Measurements from ENCODE around the gene BLOC1S1.

GRCh38 chr12:55742719-55743405 is 27.0 kb downstream of the BLOC1S1 start, which contains the start of gene GDF11:
- no peak for TF ChIP-seq POLR2A (IDR thresholded peaks at IDR 0.05; ENCODE audit: low read length)
- TF ChIP-seq CTCF (IDR thresholded peaks at IDR 0.05), result no peak
- no peak for TF ChIP-seq CHD4 (IDR thresholded peaks at IDR 0.05; ENCODE audit: borderline replicate concordance)
- no peak for TF ChIP-seq NR3C1 (IDR thresholded peaks at IDR 0.05)
- no peak for TF ChIP-seq NPAS2 (CRISPR knock-in tag; IDR thresholded peaks at IDR 0.05; ENCODE audit: borderline replicate concordance)
- no peak for TF ChIP-seq SMC3 (IDR thresholded peaks at IDR 0.05)
- TF ChIP-seq JUNB (IDR thresholded peaks at IDR 0.05), result no peak
- TF ChIP-seq, protein P1, sequence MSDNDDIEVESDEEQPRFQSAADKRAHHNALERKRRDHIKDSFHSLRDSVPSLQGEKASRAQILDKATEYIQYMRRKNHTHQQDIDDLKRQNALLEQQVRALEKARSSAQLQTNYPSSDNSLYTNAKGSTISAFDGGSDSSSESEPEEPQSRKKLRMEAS (IDR thresholded peaks at IDR 0.05), result no peak
- TF ChIP-seq ZC3H11A (IDR thresholded peaks at IDR 0.05), result no peak

Data from A549 (cell line).